ENCODE results near the gene FBXO48. TPM values are rescaled to one million over a fixed set of nuclear protein-coding genes. Genes with fewer than 3 reads are reported as not detected.
"Not testable (repeated sequence)": the region's sequence is repeated elsewhere in the genome, so short reads cannot be mapped to it uniquely, and the experiment has no call there.

FBXO48 gene
- total and polyA plus RNA-seq, 12 donors = 0.42 to 2.8 (median 1.1) TPM

DNA sequence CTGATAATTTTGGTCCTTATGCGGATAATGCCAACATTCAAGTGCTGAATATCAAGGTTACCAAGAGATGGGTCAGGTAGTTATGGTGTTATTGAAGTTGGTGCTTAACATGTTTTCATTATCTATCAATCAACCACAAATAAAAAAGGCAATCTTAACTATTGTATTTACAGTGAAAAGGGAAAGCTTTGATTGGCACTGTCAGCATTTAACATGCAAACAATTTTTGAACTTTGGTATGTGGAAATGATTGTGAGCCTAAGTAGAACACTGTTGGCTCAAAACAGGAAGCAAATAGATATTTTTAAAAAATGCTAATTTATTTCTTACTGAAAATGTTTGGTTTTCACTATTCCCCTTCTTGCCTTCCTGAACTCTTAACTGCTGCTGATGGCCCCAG is 22.2 kb upstream of the FBXO48 start:
- Histone ChIP-seq H3K27me3 (no peaks in the 10 kb centered on the region), H3K36me3 (replicated peaks in 1 of 2) (no peaks in the 10 kb centered on the region), H3K4me3 (no peak overlapping the region), H3K9me3 (replicated peaks in 1 of 3) (no peaks in the 10 kb centered on the region), H3K27ac (no peak overlapping the region), H3K4me1 (replicated peaks in 1 of 2) (peaks cover 0 to 10% of the 10 kb centered on the region in 2 donors)
- WGBS, 4 donors = 92 to 97% (median 97%) methylated on average over 1 of the region's 1 CpG
- DNase-seq = no peak
- intact Hi-C loops (cut with DNase I) = loop anchor here (10.0 kb wide), 2 partner anchors 106 to 436 kb away; no protein-coding TSS in a partner anchor
- no peak for TF ChIP-seq POLR2A (IDR thresholded peaks at IDR 0.05)
- TF ChIP-seq, protein P1, sequence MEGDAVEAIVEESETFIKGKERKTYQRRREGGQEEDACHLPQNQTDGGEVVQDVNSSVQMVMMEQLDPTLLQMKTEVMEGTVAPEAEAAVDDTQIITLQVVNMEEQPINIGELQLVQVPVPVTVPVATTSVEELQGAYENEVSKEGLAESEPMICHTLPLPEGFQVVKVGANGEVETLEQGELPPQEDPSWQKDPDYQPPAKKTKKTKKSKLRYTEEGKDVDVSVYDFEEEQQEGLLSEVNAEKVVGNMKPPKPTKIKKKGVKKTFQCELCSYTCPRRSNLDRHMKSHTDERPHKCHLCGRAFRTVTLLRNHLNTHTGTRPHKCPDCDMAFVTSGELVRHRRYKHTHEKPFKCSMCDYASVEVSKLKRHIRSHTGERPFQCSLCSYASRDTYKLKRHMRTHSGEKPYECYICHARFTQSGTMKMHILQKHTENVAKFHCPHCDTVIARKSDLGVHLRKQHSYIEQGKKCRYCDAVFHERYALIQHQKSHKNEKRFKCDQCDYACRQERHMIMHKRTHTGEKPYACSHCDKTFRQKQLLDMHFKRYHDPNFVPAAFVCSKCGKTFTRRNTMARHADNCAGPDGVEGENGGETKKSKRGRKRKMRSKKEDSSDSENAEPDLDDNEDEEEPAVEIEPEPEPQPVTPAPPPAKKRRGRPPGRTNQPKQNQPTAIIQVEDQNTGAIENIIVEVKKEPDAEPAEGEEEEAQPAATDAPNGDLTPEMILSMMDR (IDR thresholded peaks at IDR 0.05) = no peak

DNA sequence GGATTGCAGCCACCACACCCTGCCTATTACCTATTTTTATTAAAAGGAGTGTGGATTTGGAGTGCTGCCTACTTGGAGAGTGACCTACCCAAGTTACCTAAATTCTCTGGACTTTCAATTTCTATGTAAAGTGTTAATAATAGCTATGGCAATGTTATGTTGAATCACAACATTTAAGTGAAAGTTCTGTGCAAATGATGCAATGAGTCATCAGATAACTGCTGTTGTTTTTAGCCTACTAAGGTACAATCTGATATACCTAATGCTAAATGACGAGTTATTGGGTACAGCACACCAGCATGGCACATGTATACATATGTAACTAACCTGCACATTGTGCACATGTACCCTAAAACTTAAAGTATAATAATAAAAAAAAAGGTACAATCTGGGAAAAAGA is 21.5 kb upstream of the FBXO48 start:
- H3K36me3 ChIP-seq (replicated peaks in 1 of 2); H3K4me3 ChIP-seq; H3K27me3 ChIP-seq; H3K27ac ChIP-seq; DNase-seq; H3K9me3 ChIP-seq (replicated peaks in 1 of 3): not testable (repeated sequence)
- intact Hi-C loops (cut with DNase I) = loop anchor here (10.0 kb wide), 2 partner anchors 106 to 436 kb away; no protein-coding TSS in a partner anchor
- H3K4me1 ChIP-seq (replicated peaks in 1 of 2) = peaks cover 0 to 10% of the 10 kb centered on the region in 2 donors
- 67 to 80% (median 74%) methylated on average over 1 of the region's 1 CpG for WGBS, 4 donors

DNA sequence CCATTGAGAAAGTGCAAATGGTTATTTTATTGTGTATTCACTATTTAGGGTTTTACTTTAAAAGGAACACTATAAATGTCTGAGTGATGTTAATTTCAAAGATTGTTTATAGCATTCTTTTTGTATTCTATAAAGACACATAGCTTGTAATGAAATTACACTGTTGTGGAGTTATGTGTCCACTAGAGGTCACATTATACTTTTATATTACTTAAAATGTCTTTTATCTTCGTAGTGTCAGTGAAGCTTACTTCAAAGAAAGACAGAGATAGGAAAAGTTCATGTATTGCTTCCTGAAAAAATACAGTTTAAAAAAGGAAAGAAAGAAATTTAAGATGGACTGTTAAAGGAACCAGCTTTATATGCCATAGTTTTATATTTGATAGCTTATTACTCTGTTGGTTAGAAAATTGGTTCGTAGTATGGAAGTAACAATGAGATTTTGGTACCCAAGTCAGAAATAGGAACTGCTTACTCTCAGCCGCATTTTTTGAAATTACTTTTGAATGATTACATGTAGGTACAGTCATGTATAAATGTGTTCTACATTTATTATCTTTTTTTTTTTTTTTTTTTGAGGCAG is 20.8 kb upstream of the FBXO48 start:
- WGBS, 4 donors = 31 to 39% (median 35%) methylated on average over 3 of the region's 3 CpGs
- DNase-seq = no peak
- intact Hi-C loops (cut with DNase I) = loop anchor here (10.0 kb wide), 2 partner anchors 107 to 437 kb away; no protein-coding TSS in a partner anchor

DNA sequence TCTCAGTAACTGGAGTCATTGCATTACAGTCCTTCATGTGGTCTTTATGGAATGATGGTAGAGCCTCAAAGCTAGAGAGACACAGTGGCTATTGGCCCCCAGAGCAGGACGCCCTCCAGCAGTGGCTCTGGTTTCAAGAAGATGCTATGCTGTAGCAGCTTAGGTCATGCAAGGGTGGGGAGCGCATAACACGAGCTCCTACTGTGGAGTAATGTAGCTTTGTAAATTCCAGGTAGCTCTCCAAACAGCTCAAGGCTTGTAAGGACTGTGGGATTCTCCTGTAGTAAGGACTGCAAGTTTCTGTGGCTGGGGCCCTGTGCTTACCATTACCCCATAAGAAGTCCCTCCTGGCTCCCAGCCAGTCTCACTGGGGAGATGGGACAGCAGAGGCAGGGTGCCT is 15.9 kb upstream of the FBXO48 start:
- H3K4me1 ChIP-seq (replicated peaks in 1 of 2) = peaks cover 0 to 2% of the 10 kb centered on the region in 2 donors
- DNase-seq = no peak
- intact Hi-C loops (cut with DNase I) = loop anchor here (10.0 kb wide), 2 partner anchors 112 to 442 kb away; no protein-coding TSS in a partner anchor
- H3K9me3 ChIP-seq (replicated peaks in 1 of 3) = no peaks in the 10 kb centered on the region
- no peak overlapping the region for H3K4me3 ChIP-seq
- H3K36me3 ChIP-seq (replicated peaks in 1 of 2) = no peaks in the 10 kb centered on the region
- WGBS, 4 donors = 86 to 100% (median 91%) methylated on average over 1 to 3 of the region's 3 CpGs
- H3K27me3 ChIP-seq = no peaks in the 10 kb centered on the region
- H3K27ac ChIP-seq = no peak overlapping the region
- TF ChIP-seq, protein P1 (IDR thresholded peaks at IDR 0.05) = no peak
- TF ChIP-seq POLR2A (IDR thresholded peaks at IDR 0.05) = no peak

More for the DNA sequence above, 20.8 kb upstream of the FBXO48 start:
- Histone ChIP-seq H3K36me3 (replicated peaks in 1 of 2) (no peaks in the 10 kb centered on the region), H3K27ac (no peak overlapping the region), H3K9me3 (replicated peaks in 1 of 3) (no peaks in the 10 kb centered on the region), H3K27me3 (no peaks in the 10 kb centered on the region), H3K4me3 (no peak overlapping the region), H3K4me1 (replicated peaks in 1 of 2) (peaks cover 0 to 10% of the 10 kb centered on the region in 2 donors)
- TF ChIP-seq POLR2A (IDR thresholded peaks at IDR 0.05) = no peak
- TF ChIP-seq, protein P1 (IDR thresholded peaks at IDR 0.05) = peak; percentile 27 to 70 (median 52)

Measured in adrenal gland (tissue), 12 donors.